Measurements from ENCODE around the gene LMF2.
A peak's percentile ranks its signal among the peaks of the same experiment; 100 is the strongest.

LMF2 gene

DNA sequence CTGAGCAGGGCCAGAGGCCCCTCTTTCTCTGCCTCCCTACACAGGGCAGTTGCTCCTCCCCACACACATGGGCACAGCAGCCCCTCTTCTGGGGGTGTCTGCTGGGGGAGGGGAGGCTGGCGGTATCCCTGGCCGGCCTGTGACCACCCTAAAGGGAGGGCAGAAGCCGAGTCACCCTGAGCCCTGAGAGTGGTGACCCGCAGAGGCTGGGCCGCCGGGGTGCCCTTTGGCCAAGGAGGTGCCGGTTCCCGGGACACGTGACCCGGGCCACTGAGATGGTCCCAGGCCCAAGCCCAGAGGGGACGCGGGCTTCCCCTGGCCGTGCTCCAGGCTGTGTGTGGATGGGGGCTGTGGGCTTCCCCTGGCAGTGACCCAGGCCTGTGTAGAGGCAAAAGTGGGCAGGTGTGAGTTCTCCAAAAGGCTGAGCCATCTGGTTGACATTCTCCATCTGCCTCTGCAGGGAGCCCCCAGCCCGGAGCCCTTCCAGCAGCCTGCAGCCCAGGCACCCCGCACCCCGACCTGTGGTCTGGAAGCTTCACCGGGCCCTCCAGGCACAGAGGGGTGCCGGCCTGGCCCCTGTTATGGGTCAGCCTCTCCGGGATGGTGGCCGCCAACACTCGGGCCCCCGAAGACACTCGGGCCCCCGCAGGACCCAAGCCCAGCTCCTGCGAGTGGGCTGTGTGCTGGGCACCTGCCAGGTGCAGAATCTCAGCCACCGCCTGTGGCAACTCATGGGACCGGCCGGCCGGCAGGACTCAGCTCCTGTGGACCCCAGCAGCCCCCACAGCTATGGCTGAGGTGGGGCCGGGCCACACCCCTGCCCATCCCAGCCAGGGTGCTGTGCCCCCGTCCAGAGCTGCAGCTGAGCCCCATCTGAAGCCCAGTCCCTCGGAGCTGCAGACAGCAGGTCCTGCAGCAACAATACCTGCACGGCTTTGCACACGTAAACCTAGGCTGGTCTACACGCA lies 25.1 kb downstream of the LMF2 start:
- peak overlapping the region; percentile 48 for H3K4me3 ChIP-seq (ENCODE audit: low read length)
- TF ChIP-seq, protein P1, sequence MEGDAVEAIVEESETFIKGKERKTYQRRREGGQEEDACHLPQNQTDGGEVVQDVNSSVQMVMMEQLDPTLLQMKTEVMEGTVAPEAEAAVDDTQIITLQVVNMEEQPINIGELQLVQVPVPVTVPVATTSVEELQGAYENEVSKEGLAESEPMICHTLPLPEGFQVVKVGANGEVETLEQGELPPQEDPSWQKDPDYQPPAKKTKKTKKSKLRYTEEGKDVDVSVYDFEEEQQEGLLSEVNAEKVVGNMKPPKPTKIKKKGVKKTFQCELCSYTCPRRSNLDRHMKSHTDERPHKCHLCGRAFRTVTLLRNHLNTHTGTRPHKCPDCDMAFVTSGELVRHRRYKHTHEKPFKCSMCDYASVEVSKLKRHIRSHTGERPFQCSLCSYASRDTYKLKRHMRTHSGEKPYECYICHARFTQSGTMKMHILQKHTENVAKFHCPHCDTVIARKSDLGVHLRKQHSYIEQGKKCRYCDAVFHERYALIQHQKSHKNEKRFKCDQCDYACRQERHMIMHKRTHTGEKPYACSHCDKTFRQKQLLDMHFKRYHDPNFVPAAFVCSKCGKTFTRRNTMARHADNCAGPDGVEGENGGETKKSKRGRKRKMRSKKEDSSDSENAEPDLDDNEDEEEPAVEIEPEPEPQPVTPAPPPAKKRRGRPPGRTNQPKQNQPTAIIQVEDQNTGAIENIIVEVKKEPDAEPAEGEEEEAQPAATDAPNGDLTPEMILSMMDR (IDR thresholded peaks at IDR 0.05; ENCODE audit: insufficient read depth, low read depth, low read length, missing control alignments) = no peak
- no peak for DNase-seq (ENCODE audit: low read depth)

DNA sequence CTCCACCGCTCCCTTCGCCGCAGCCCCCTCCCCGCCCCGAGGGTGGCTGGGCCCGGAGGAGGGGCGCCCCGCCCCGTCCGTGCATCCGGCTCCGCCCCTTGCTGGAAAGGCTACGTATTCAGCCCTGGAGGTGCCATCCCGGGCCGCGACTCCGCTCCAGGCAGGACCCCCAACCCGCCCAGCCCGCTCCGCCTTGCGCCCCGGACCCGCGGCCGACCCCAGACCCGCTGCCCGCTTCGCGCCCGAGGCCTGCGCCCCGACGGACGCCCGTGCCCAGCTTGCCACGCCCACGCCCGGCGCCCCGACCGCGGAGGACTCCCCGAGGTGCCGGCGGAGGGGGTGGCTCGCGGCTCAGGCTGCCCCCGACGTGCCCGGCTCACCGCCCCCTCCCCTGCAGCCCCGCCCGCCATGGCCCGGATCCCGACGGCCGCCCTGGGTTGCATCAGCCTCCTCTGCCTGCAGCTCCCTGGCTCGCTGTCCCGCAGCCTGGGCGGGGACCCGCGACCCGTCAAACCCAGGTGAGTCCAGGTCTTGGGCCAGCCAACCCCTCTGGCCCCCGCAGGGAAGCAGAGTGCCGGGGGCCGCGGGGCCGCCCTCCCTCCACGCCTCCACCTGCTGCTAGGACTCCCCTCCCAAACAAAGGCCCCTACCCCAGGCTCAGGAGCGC lies 25.9 kb downstream of the LMF2 start, which contains the start of gene ADM2:
Gene ADM2, plus strand, starts transcription at position 104 of the 667 bp plus-strand sequence. Its CDS starts 305 bp downstream, at position 409.
- peak within 1 kb of the TSS; percentile 48 for H3K4me3 ChIP-seq (ENCODE audit: low read length)
- no peak for DNase-seq (ENCODE audit: low read depth)

GRCh38 chr22:50481045-50481439 lies 26.5 kb downstream of the LMF2 start:
- no peak for DNase-seq (ENCODE audit: low read depth)
- TF ChIP-seq, protein P1 (IDR thresholded peaks at IDR 0.05; ENCODE audit: insufficient read depth, low read depth, low read length, missing control alignments) = no peak
- peak overlapping the region; percentile 22 for H3K4me3 ChIP-seq (ENCODE audit: low read length)

More for the DNA sequence above, 25.9 kb downstream of the LMF2 start, which contains the start of gene ADM2:
- TF ChIP-seq, protein P1 (IDR thresholded peaks at IDR 0.05; ENCODE audit: insufficient read depth, low read depth, low read length, missing control alignments) = no peak

GRCh38 chr22:50479721-50480120 lies 27.8 kb downstream of the LMF2 start:
- DNase-seq (ENCODE audit: low read depth) = no peak
- H3K4me3 ChIP-seq (ENCODE audit: low read length) = no peak overlapping the region
- TF ChIP-seq, protein P1 (IDR thresholded peaks at IDR 0.05; ENCODE audit: insufficient read depth, low read depth, low read length, missing control alignments) = no peak

- no peak for DNase-seq (ENCODE audit: low read depth)
- H3K4me3 ChIP-seq (ENCODE audit: low read length) = no peak overlapping the region
- TF ChIP-seq, protein P1 (IDR thresholded peaks at IDR 0.05; ENCODE audit: insufficient read depth, low read depth, low read length, missing control alignments) = no peak
These were observed 29.6 kb downstream of the LMF2 start for GRCh38 chr22:50477923-50478322.

- TF ChIP-seq, protein P1 (IDR thresholded peaks at IDR 0.05; ENCODE audit: insufficient read depth, low read depth, low read length, missing control alignments) = no peak
These were observed 30.6 kb downstream of the LMF2 start for GRCh38 chr22:50476868-50477267.

More at GRCh38 chr22:50476868-50477267, 30.6 kb downstream of the LMF2 start:
- no peak overlapping the region for H3K4me3 ChIP-seq (ENCODE audit: low read length)
- DNase-seq (ENCODE audit: low read depth) = peak; percentile 28
